Measurements from ENCODE around the gene CDH4. TPM values are rescaled to one million over a fixed set of nuclear protein-coding genes. Genes with fewer than 3 reads are reported as not detected.

CDH4 gene
- total and polyA plus RNA-seq, 2 of the 8 experiments (the other 6 are each of a cell fraction or from before 2014, with no cell fraction given): 4.3 to 7.9 TPM

DNA sequence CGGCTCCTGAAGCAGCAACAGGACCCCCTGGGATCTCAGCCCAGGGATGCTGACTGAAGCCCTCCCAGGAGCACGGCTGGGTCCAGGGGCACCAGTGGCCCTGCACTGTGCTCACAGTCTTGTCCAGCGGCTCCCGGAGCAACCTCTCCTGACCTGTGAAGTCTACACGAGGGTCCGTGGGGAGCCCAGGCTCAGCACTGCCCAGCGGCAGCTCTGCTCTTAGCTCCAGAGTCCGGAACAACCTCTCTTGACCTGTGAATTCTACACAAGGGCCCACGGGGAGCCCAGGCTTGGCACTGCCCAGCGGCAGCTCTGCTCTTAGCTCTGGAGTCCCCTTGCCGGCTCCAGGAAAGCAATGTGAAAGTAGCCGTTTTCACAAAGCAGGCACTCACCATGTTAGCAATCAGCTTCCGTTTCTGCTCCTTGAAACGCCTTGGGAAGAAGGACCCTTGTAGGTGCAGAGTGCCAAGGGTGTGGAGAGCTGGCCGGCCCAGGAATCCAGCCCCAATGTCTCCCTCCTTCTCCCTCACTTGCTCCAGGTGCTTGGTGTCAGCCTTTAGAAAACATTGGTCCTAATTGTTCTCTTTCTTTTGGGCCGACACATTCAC is 310.9 kb downstream of the CDH4 start (continued):
- TF ChIP-seq POU5F1 (IDR thresholded peaks at IDR 0.05; ENCODE audit: low read depth, low read length): no peak

Data from H1 (cell line).